Measurements from ENCODE around the gene CDC16.

Gene CDC16

GRCh38 chr13:114283576-114283975, 48.9 kb downstream of the CDC16 start:
- Histone ChIP-seq H3K9me3 (ENCODE audit: control insufficient read depth, insufficient read depth, low read length) (no peaks in the 10 kb centered on the region), H3K4me1 (ENCODE audit: insufficient read depth, low read length) (peaks cover 5% of the 10 kb centered on the region; the same call in 1 of the 2 replicates), H3K36me3 (ENCODE audit: insufficient read depth, low read length) (peaks cover 9% of the 10 kb centered on the region), H3K9ac (ENCODE audit: low read depth, low read length) (no peak overlapping the region)

DNA sequence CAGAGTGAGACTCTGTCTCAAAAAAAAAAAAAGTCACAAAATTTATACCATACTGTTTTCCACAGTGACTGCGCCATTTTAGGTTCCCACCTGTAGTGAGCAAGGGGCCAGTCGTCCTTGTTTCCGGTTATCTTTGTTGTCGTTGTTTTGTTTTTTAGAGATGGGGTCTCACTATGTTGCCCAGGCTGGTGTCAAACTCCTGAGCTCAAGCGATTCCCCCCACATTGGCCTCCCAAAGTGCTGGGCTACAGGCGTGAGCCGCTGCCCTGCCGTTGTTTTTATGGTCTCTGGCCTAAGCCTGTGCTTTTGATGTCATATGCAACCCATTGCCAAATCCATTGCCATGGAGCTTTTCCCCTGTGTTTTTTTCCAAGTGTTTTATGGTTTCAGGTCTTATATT, 50.0 kb downstream of the CDC16 start:
- peaks cover 5% of the 10 kb centered on the region; the same call in 1 of the 2 replicates for H3K4me1 ChIP-seq (ENCODE audit: insufficient read depth, low read length)
- peaks cover 11% of the 10 kb centered on the region for H3K36me3 ChIP-seq (ENCODE audit: insufficient read depth, low read length)
- H3K9me3 ChIP-seq (ENCODE audit: control insufficient read depth, insufficient read depth, low read length): no peaks in the 10 kb centered on the region
- H3K9ac ChIP-seq (ENCODE audit: low read depth, low read length): no peak overlapping the region

GRCh38 chr13:114285166-114285808, 50.6 kb downstream of the CDC16 start:
- H3K9ac ChIP-seq (ENCODE audit: low read depth, low read length): no peak overlapping the region
- no peaks in the 10 kb centered on the region for H3K9me3 ChIP-seq (ENCODE audit: control insufficient read depth, insufficient read depth, low read length)
- H3K36me3 ChIP-seq (ENCODE audit: insufficient read depth, low read length): peaks cover 15% of the 10 kb centered on the region
- peaks cover 4% of the 10 kb centered on the region; the same call in 1 of the 2 replicates for H3K4me1 ChIP-seq (ENCODE audit: insufficient read depth, low read length)

GRCh38 chr13:114286808-114287207, 52.1 kb downstream of the CDC16 start:
- Histone ChIP-seq H3K4me1 (ENCODE audit: insufficient read depth, low read length) (no peaks in the 10 kb centered on the region), H3K9ac (ENCODE audit: low read depth, low read length) (no peak overlapping the region), H3K36me3 (ENCODE audit: insufficient read depth, low read length) (peaks cover 15% of the 10 kb centered on the region), H3K9me3 (ENCODE audit: control insufficient read depth, insufficient read depth, low read length) (no peaks in the 10 kb centered on the region)

DNA sequence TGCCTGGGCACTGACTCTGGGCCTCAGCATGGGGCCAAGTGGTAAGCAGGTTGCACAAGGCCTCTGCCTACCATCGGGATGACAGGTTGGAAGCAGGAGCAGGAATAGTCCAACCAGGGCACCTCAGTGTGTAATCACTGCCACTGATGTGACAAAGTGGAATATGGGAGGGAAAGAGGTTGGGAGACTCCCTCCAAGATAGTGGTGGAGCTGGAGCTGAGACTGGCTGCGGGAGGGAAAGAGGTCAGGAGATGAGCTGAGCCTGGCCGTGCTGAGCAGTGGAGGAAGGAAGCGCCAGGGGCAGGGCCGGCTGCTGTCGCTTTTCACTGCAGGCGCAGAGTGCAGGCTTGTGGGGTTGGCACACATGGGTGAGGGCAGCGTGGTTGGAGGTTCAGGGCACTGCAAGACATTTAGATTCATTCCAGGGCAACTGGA, 53.5 kb downstream of the CDC16 start:
- no peaks in the 10 kb centered on the region for H3K4me1 ChIP-seq (ENCODE audit: insufficient read depth, low read length)
- H3K9me3 ChIP-seq (ENCODE audit: control insufficient read depth, insufficient read depth, low read length): no peaks in the 10 kb centered on the region
- peaks cover 15% of the 10 kb centered on the region for H3K36me3 ChIP-seq (ENCODE audit: insufficient read depth, low read length)
- no peak overlapping the region for H3K9ac ChIP-seq (ENCODE audit: low read depth, low read length)

GRCh38 chr13:114296448-114296847, 61.8 kb downstream of the CDC16 start:
- no peaks in the 10 kb centered on the region for H3K4me1 ChIP-seq (ENCODE audit: insufficient read depth, low read length)
- no peak overlapping the region for H3K9ac ChIP-seq (ENCODE audit: low read depth, low read length)
- peaks cover 3% of the 10 kb centered on the region for H3K36me3 ChIP-seq (ENCODE audit: insufficient read depth, low read length)
- H3K9me3 ChIP-seq (ENCODE audit: control insufficient read depth, insufficient read depth, low read length): no peaks in the 10 kb centered on the region

GRCh38 chr13:114296902-114297301, 62.2 kb downstream of the CDC16 start:
- peaks cover 3% of the 10 kb centered on the region for H3K36me3 ChIP-seq (ENCODE audit: insufficient read depth, low read length)
- H3K9me3 ChIP-seq (ENCODE audit: control insufficient read depth, insufficient read depth, low read length): no peaks in the 10 kb centered on the region
- no peak overlapping the region for H3K9ac ChIP-seq (ENCODE audit: low read depth, low read length)
- no peaks in the 10 kb centered on the region for H3K4me1 ChIP-seq (ENCODE audit: insufficient read depth, low read length)

DNA sequence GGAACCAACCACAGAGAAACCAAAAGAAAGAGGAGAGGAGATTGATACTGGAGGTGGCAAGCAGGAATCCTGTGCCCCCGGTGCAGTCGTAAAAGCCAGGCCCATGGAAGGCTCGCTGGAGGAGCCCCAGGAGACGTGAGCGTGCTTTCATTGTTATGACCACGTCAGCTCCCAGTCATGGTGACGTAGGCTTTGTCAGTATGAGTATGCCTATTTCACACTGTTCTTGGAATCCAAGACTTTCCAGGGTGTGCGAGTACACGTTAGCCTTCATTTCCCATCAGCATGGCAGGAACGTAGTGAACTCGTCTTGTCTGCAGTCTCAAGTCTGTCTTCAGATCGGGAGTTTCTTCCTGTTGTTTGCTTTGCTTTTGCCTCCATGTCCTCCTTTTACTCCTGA, 64.2 kb downstream of the CDC16 start:
- Histone ChIP-seq H3K36me3 (ENCODE audit: insufficient read depth, low read length) (peaks cover 6% of the 10 kb centered on the region; the same call in 1 of the 2 replicates), H3K9ac (ENCODE audit: low read depth, low read length) (no peak overlapping the region), H3K9me3 (ENCODE audit: control insufficient read depth, insufficient read depth, low read length) (no peaks in the 10 kb centered on the region), H3K4me1 (ENCODE audit: insufficient read depth, low read length) (no peaks in the 10 kb centered on the region)

DNA sequence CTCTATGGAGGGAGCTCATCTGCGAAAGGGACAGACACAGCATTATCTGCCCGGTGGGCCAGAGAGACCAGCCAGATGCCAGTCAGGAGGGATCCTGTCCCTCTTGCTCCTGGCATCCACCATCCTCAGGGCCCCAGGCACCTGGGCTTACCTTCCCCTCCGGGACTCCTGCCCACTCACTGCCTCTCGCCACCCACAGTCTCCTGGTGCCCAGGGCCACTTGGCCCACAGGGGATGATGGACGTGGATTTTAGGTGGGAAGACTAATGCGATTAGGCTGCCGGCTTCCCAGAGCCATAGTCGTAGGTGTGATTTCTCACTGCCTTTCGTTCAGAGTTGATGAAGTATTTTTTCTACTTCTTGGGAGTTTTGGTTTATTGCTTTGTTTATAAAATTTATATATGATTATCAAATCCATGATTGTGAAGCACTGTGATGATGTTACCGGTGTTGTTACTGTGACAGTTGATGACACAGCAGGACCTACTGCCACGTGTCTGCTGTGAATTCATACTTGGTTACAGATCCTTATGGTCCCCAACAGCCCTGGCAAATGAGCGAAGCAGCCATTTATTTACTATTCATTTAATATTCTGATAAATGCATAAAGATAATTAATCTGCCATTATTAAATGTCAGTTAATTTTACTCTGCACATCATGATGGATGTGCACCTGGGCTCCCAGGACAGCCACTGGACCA, 65.1 kb downstream of the CDC16 start:
- peaks cover 11% of the 10 kb centered on the region; the same call in 1 of the 2 replicates for H3K36me3 ChIP-seq (ENCODE audit: insufficient read depth, low read length)

GRCh38 chr13:114303700-114304327, 69.1 kb downstream of the CDC16 start:
- no peaks in the 10 kb centered on the region for H3K9me3 ChIP-seq (ENCODE audit: control insufficient read depth, insufficient read depth, low read length)
- peaks cover 15% of the 10 kb centered on the region; the same call in 1 of the 2 replicates for H3K36me3 ChIP-seq (ENCODE audit: insufficient read depth, low read length)
- no peaks in the 10 kb centered on the region for H3K4me1 ChIP-seq (ENCODE audit: insufficient read depth, low read length)
- H3K9ac ChIP-seq (ENCODE audit: low read depth, low read length): no peak overlapping the region

More for the DNA sequence above, 65.1 kb downstream of the CDC16 start:
- no peaks in the 10 kb centered on the region for H3K9me3 ChIP-seq (ENCODE audit: control insufficient read depth, insufficient read depth, low read length)
- no peak overlapping the region for H3K9ac ChIP-seq (ENCODE audit: low read depth, low read length)
- no peaks in the 10 kb centered on the region for H3K4me1 ChIP-seq (ENCODE audit: insufficient read depth, low read length)

- peaks cover 13% of the 10 kb centered on the region; the same call in 1 of the 2 replicates for H3K36me3 ChIP-seq (ENCODE audit: insufficient read depth, low read length)
- no peaks in the 10 kb centered on the region for H3K4me1 ChIP-seq (ENCODE audit: insufficient read depth, low read length)
- no peaks in the 10 kb centered on the region for H3K9me3 ChIP-seq (ENCODE audit: control insufficient read depth, insufficient read depth, low read length)
- H3K9ac ChIP-seq (ENCODE audit: low read depth, low read length): no peak overlapping the region
Observed at GRCh38 chr13:114304346-114305034, 69.8 kb downstream of the CDC16 start.

- H3K4me1 ChIP-seq (ENCODE audit: insufficient read depth, low read length): no peaks in the 10 kb centered on the region; the same call in 1 of the 2 replicates
- H3K9ac ChIP-seq (ENCODE audit: low read depth, low read length): no peak overlapping the region
- H3K36me3 ChIP-seq (ENCODE audit: insufficient read depth, low read length): peaks cover 8% of the 10 kb centered on the region; the same call in 1 of the 2 replicates
- no peaks in the 10 kb centered on the region for H3K9me3 ChIP-seq (ENCODE audit: control insufficient read depth, insufficient read depth, low read length)
Observed at GRCh38 chr13:114309086-114309485, 74.4 kb downstream of the CDC16 start.

GRCh38 chr13:114309806-114310410, 75.2 kb downstream of the CDC16 start:
- peaks cover 4% of the 10 kb centered on the region; the same call in 1 of the 2 replicates for H3K36me3 ChIP-seq (ENCODE audit: insufficient read depth, low read length)
- no peak overlapping the region for H3K9ac ChIP-seq (ENCODE audit: low read depth, low read length)
- H3K4me1 ChIP-seq (ENCODE audit: insufficient read depth, low read length): no peaks in the 10 kb centered on the region; the same call in 1 of the 2 replicates
- H3K9me3 ChIP-seq (ENCODE audit: control insufficient read depth, insufficient read depth, low read length): no peaks in the 10 kb centered on the region

DNA sequence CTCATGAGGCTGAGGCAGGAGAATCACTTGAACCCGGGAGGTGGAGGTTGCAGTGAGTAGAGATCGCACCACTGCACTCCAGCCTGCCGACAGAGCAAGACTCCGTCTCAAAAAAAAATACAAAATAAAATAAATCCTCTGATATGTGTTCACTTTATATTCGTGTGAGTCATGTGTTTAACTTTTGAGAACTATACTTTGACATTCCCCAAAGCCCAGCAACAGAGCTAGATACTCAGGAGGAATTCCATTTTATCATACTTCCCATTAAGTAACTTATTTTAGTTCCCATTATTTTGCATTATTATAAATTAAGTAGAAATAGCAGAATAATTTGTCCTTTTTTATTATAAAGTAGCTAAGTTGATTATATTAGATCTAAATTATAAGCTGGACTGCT, 76.3 kb downstream of the CDC16 start:
- Histone ChIP-seq H3K9ac (ENCODE audit: low read depth, low read length) (no peak overlapping the region), H3K36me3 (ENCODE audit: insufficient read depth, low read length) (0 out of 2 replicates have a peak, but pooled peaks cover under 1% of the 10 kb centered on the region), H3K9me3 (ENCODE audit: control insufficient read depth, insufficient read depth, low read length) (no peaks in the 10 kb centered on the region), H3K4me1 (ENCODE audit: insufficient read depth, low read length) (no peaks in the 10 kb centered on the region; the same call in 1 of the 2 replicates)
